GM21619 (cell line): ENCODE measurements around the gene MSX1.
"Not testable (repeated sequence)": the region's sequence is repeated elsewhere in the genome, so short reads cannot be mapped to it uniquely, and the experiment has no call there.

Experiments
- ATAC-seq: cut with Tn5 transposase; IDR thresholded peaks from one replicate; pipeline ENCODE4 v1.9.1; 2021; ENCODE audit not compliant: unreplicated experiment

Gene MSX1

GRCh38 chr4:4859325-4859798 lies at the start of gene MSX1:
Gene MSX1 (plus strand): TSS chr4:4859665. CDS start chr4:4859900, 235 bp downstream.
- ATAC-seq = peak; percentile 89

DNA sequence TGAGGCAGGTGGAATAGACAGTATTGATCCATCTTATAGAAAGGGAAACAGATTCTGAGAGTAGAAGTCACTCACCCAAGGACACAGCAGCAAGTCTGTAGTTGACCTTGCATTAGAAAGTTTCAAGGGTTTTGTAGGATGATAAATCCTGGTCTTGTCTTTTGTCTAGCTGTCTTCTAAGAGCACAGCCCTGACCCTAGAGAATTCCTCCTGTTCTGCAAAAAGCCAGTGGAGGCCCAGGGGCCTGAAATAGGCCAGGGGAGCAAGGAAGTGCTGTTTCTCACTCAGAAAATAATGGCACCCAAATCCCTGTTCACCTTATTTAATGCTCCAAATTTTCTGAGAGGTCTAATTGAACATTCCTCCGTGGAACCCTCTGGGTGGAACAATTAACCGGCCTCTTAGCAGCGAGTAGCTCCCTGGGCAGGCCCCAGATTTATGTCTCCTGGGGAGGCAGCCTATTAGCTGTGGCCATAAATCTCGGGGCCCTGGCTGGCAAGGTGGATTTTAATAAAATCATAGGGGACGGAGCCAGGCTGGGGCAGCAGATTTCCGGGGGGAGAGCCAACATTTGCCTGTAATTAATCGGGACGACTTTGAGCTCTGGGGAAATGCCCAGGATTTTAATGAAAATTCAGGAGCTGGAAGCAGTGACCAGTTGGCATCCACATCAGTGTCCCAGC lies 49.2 kb upstream of the MSX1 start:
- no peak for ATAC-seq

GRCh38 chr4:4810778-4811177 lies 48.7 kb upstream of the MSX1 start:
- ATAC-seq = no peak

DNA sequence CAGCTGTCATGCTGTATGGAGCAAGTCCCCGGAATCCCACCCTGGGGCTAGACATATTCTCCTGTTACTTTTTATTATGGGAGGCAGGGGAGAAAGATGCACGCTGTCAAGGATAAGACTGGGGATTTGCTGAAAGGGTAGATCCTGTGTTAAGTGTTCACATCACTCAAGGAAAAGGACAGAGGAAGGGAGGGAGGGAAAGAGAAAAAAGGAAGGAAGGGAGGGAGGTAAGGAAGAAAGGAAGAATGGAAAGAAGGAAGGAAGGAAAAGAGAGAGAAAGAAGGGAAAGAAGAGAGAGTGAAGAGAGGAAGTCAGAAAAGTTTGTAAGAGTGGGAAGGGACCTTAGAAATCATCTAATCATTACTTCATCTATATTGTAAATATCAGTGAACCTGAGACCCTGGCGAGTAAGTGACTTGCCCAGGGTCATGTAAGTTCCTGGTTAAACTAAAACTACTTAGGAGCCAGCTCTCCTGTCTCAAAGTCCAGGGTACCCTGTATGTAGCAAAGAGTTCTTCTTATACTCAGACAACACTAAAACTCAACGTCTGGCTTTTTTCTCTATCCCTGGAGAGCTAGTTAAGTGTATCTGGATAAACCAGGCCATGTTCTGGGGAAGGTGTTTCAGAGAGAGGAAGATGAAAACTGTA lies 47.2 kb upstream of the MSX1 start:
- ATAC-seq = no peak

GRCh38 chr4:4818415-4819212 lies 40.9 kb upstream of the MSX1 start:
- no peak for ATAC-seq

DNA sequence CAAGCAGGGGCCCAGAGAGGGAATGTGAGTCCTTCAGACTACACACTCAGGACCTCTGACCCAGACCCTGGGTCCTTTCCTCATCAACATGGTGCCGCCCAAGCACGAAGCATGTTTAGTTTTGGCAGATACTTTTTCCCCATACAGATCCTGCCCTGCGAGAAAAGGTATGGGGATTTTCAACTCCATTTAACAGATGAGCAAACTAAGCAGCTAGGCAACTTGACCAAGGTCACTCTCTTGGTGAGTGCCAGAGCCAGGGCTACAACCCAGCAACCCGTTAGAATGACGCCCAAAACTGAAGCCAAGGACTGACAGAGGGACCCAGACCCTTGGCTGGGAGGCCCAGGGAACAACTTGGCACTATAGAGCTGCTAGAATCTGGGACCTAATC lies 40.3 kb upstream of the MSX1 start:
- no peak for ATAC-seq

DNA sequence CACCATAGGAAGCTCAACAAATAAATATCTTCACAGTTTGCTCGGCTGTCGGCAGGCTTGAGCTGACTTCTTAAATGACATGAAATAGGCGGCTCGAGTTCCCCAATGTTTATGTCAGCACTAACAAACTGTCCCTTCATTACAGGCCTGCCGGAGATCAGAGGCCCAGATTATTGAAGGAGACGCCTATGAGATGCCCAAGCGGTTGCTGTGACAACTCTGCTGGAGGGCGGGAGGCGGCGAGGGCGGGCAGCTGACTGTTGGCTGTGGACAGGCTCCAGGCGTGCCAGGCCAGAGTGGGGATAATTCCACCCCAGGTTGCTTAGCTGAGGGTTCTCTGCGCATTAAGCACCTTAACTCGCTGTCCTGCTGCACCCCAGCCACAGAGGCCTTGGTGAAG lies 39.2 kb upstream of the MSX1 start:
- ATAC-seq = no peak

- ATAC-seq = no peak
Measured at GRCh38 chr4:4820739-4821138, 38.7 kb upstream of the MSX1 start.

- no peak for ATAC-seq
Measured at GRCh38 chr4:4821577-4821976, 37.9 kb upstream of the MSX1 start.

DNA sequence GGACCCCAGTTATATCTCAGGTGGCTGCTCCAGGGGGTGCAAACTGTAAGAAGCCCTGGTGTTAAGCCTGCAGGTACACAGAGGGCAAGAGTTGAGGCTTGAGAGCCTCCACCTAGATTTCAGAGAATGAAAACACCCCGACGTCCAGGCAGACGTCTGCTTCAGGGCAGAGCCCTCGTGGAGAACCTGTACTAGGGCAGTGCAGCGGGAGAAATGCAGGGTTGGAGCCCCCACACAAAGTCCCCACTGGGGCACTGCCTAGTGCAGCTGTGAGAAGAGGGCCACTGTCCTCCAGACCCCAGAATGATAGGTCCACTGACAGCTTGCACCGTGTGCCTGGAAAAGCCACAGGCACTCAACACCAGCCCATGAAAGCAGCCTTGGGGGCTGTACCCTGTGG lies 37.2 kb upstream of the MSX1 start:
- ATAC-seq = not testable (repeated sequence)

DNA sequence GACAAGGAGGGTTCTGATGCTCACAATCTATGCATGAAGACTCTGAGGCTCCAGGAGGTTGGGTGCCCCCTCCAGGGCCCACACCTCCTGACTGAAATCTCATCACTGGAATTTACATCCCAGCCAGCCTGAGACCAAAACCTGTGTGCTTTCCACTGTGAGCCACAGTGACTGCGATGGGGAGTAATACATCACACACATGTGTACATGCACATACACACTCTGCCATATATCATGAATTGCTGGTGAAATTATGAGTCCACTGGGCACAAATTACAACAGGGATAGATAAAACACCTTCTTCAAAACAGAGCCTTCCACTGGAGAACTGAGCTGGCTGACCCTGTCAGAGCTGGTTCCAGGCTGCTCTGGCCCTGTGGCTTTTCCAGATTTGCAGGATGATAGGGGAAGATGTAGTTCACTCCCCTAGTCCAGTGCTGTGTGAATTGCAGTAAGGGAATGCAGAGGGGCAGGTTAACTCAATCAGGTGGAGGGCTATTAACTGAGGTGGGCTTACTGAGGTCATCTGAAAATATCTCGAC lies 35.8 kb upstream of the MSX1 start:
- no peak for ATAC-seq

DNA sequence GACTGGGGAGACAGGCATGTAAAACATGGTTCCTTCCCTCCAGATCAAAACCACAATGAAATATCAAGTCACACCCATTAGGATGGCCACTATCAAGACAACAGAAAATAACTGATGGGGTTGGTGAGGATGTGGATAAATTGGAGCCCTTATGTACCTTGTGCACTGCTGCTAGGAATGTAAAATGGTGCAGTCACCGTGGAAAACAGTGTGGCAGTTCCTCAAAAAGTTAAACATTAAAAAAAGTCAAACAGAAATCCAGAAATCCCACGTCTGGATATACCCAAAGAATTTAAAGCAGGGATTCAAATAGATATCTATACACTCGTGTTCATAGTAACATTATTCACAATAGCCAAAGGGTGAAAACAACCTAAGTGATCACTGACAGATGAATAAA lies 35.2 kb upstream of the MSX1 start:
- no peak for ATAC-seq

GRCh38 chr4:4825431-4825830 lies 34.0 kb upstream of the MSX1 start:
- no peak for ATAC-seq

GRCh38 chr4:4829837-4830236 lies 29.6 kb upstream of the MSX1 start:
- ATAC-seq = no peak

- ATAC-seq = no peak
Measured at GRCh38 chr4:4831266-4831665, 28.2 kb upstream of the MSX1 start.

DNA sequence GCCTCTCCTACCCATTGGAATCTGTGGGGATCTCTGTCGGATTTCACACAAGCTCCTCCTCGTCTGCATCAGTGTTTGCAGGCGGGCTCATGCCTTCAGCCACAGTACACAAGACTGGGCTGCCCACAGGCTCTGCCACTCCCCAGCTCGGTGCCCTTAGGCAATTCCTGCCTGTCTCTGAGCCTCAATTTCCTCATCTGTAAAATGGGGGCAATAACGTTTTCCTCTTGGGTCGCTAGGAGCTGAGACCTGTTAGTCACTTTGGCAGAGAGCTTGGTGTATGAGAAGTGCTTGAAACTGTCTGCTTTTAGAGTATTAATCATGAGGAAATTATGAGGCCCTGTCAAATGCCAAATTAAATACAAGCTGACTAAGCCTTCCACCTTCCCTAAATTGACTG lies 27.6 kb upstream of the MSX1 start:
- no peak for ATAC-seq

DNA sequence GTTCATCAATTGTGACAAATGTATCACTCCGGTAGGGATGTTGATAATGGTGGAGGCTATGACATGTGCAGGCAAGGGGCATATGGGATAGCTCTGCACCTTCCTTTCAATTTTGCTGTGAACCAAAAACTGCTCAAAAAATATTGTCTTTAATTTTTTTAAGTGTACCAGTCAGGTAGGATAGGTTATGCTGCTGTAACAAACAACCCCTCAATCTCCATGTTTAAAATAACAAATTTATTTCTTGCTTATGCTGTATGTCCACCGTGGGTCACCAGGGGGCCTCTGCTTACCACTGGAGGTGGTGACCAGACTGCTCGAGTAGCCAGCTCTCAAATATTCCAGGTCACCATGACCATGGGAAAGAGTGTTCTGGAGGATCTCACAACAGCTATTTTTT lies 23.4 kb upstream of the MSX1 start:
- ATAC-seq = no peak

DNA sequence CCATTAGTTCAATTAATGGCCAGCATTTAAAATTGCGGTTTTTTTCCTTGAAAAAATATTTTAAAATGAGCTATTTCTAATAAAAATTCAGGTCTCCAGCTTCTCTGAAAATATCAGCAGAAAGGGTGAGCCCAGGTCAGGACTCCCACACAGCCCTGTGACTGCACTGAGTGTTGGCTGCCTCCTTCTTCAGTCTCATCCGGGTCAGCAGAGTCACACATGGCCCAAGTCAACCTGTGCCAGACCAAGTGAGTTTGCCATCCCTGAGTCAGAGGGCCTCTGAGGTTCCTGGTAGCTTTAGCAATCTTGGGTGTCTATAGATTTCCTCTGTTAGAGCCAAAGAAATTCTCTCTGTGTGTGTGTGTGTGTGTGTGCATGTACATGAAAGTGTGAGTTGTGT lies 22.1 kb upstream of the MSX1 start:
- ATAC-seq = no peak

DNA sequence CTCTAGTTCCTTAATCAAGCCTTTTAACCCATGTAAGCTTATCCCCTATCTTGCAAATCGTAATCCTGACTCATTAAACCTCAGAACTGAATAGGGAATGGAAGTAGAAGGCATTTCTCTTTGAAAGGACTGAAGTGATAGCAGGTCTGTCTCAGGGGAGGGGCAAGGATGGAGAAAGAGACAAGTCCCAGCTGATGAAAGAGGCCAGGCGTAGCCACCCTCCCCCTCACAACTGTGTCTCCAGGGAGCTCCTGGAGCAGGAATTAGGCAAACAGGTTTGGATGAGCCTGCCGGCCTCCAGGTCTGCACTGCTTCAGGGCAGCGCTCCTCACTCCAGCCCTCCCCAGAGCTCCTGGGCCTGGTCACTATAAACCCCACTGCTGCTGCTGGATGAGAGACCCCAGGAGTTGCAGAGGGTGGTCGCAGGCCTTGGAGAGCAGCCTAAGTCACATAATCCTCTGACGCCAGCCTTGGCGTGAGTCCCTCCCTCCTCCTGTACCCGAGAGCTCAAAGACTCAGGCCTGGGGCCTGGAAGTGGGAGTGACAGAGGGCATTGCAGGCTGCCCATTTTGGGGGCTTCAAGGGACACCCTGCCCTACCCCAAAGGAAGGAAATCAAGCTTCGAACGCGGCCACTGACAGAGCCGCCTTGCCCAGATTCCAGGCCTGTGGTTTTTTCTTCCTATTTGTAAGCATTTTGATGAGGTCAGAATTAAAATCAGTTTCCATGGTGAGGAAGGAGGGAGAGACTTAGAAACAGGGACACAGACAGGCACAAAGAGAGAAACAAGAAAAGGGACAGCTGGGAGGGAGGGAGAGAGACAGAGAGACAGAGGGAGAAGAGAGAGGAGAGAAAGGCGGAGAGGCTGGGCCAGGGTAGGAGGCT lies 21.2 kb upstream of the MSX1 start:
- ATAC-seq = no peak

DNA sequence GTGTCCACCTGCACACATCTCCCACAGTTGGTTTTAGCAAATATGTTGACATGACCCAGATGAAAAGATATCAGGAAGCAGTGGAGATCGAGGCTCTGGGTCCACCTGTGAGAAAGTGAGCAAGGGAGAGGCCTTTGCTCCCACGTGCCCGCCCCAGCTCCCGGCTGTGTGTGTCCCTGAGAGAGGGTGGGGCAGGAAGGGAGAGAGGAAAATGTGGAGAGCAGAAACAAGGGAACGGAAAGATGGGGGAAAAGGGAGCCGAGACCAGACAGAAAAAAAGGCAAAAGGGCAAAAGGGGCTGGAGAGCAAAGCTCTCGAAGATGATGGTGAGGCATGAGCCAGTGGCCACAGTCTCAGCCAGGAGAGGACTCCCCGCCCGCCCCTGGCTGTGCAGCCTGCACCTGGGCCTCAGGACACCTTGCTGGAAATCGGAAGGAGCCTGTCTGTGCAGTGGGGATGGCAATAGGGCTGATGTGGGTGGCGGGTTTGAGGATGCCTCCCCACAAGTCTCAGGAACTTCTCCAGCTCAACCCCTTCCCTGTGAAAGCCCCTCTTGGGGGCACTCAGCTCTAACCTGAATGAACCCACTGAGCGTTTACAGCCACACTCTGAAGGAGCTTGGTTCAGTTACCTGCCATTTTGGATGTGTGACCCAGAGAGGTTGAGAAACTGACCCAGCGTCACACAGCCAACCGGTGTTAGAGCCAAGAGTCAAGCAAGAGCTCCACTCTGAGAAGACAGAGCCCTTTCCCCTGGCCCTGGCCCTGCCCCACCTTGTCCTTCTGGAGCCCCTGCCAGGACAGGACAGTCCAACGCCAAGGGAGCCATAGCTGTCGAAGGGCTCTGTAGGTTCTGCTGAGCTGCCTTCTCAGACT lies 20.3 kb upstream of the MSX1 start:
- no peak for ATAC-seq
